PC-3 (cell line): ENCODE data around the gene MACROH2A1. TPM values are rescaled to one million over a fixed set of nuclear protein-coding genes. Genes with fewer than 3 reads are reported as not detected.

Experiments
- ATAC-seq: fragments of 200-7000 bp; cut with Tn5 transposase; 2 replicates; pipeline ENCODE4 v1.9.1; 2020; ENCODE audit warnings: mild to moderate bottlenecking, moderate library complexity
- BruUV-seq: library from RNA; stranded (reverse); fragments of 400-500 nt; replicated peaks from 2 replicates; lab custom pipeline; 2021; lab: Mats Ljungman, UMichigan
- CTCF ChIA-PET: fragments of 300-600 bp; sonication (Branson Sonifier 250); formaldehyde crosslinking; loops from one replicate; lab custom pipeline; 2022; ENCODE audit warnings: antibody characterized with exemption; lab: Charles Lee
- POLR2A ChIA-PET: fragments of 300-600 bp; sonication (Branson Sonifier 250); formaldehyde crosslinking; loops from one replicate; lab custom pipeline; 2022; ENCODE audit warnings: antibody characterized with exemption; ENCODE audit not compliant: unreplicated experiment; lab: Charles Lee
- DNase-seq: peaks from one replicate; pipeline ENCODE4 v3.0.0-alpha.2; 2015
- H2AFZ ChIP-seq: fragments of 300-600 bp; sonication (generic); 2 replicates; pipeline ENCODE4 v1.6.0; 2016; ENCODE audit warnings: antibody characterized with exemption, low read length
- H3F3A ChIP-seq: fragments of 300-600 bp; sonication (generic); one replicate; pipeline ENCODE4 v1.6.0; 2017; ENCODE audit warnings: antibody characterized with exemption, low read length, control low read depth, mild to moderate bottlenecking; ENCODE audit not compliant: unreplicated experiment
- H3K27ac ChIP-seq: fragments of 300-600 bp; sonication (generic); 2 replicates; pipeline ENCODE4 v1.5.1; 2016; ENCODE audit warnings: mild to moderate bottlenecking, low read length
- H3K27me3 ChIP-seq: fragments of 300-600 bp; sonication (generic); 2 replicates; pipeline ENCODE4 v1.6.1; 2016; ENCODE audit warnings: low read length, mixed read lengths
- H3K36me3 ChIP-seq: fragments of 300-600 bp; sonication (generic); 2 replicates; pipeline ENCODE4 v1.6.1; 2016; ENCODE audit warnings: low read depth, mixed run types, low read length, mixed read lengths
- H3K4me1 ChIP-seq: fragments of 300-600 bp; sonication (generic); 2 replicates; pipeline ENCODE4 v1.5.1; 2016; ENCODE audit warnings: low read length; ENCODE audit not compliant: insufficient read depth
- H3K4me2 ChIP-seq: fragments of 300-600 bp; sonication (generic); 2 replicates; pipeline ENCODE4 v1.6.0; 2016; ENCODE audit warnings: low read length
- H3K4me3 ChIP-seq: fragments of 300-600 bp; sonication (generic); 2 replicates; pipeline ENCODE4 v1.5.1; 2016; ENCODE audit warnings: mild to moderate bottlenecking, low read length, mixed read lengths
- H3K79me2 ChIP-seq: fragments of 300-600 bp; sonication (generic); 2 replicates; pipeline ENCODE4 v1.6.1; 2017; ENCODE audit warnings: low read length, mixed read lengths
- H3K9ac ChIP-seq: fragments of 300-600 bp; sonication (generic); 2 replicates; pipeline ENCODE4 v1.6.0; 2016; ENCODE audit warnings: mild to moderate bottlenecking, low read length
- H3K9me2 ChIP-seq: fragments of 300-600 bp; sonication (generic); replicated peaks from 2 replicates; pipeline ENCODE4 v1.6.1; 2016; ENCODE audit warnings: mixed run types, low read length, mixed read lengths
- H3K9me3 ChIP-seq: fragments of 300-600 bp; sonication (generic); 2 replicates; pipeline ENCODE4 v1.6.1; 2016; ENCODE audit warnings: low read length, mixed read lengths
- H4K20me1 ChIP-seq: fragments of 300-600 bp; sonication (generic); 2 replicates; pipeline ENCODE4 v1.6.1; 2016; ENCODE audit warnings: low read length, mixed read lengths
- CTCF ChIP-seq: fragments of 300-600 bp; sonication (generic); conservative IDR thresholded peaks from 2 replicates; pipeline ENCODE4 v1.5.1; 2017; ENCODE audit warnings: antibody characterized with exemption, low read depth, mild to moderate bottlenecking, low read length
- EZH2 ChIP-seq: fragments of 300-600 bp; sonication (generic); IDR thresholded peaks from one replicate; pipeline ENCODE4 v1.6.1; 2017; ENCODE audit warnings: antibody characterized with exemption, mild to moderate bottlenecking, low read length; ENCODE audit not compliant: unreplicated experiment
- EZH2phosphoT487 ChIP-seq: fragments of 300-600 bp; sonication (generic); IDR thresholded peaks from 2 replicates; pipeline ENCODE4 v1.6.1; 2018; ENCODE audit warnings: mild to moderate bottlenecking, antibody characterized with exemption, low read length, borderline replicate concordance
- intact Hi-C: fragments of 100-400 bp; cut with micrococcal nuclease; formaldehyde crosslinking; loops from 2 replicates; pipeline ENCODE4 v1.9.0; 2023
- total RNA-seq: library from RNA; depleted of rRNA; stranded (reverse); fragments of >200 nt; gene quantifications from 2 replicates; pipeline ENCODE4 v1.2.3, GENCODE V29; 2014

Gene MACROH2A1
- total RNA-seq, 1 experiment from 2014 or later: 388 TPM

GRCh38 chr5:135439231-135440205 lies 40.5 kb upstream of the MACROH2A1 start:
- TF ChIP-seq CTCF (no peak), EZH2 (no peak), EZH2phosphoT487 (no peak)
- ChIA-PET POLR2A (no interaction called here), CTCF (no interaction called here)
- DNase-seq: no peak
- H3K4me3 ChIP-seq: no peak overlapping the region
- no peaks in the 10 kb centered on the region for H3K27me3 ChIP-seq
- ATAC-seq: no peak
- BruUV-seq: no TSS peak
- H3K27ac ChIP-seq: no peak overlapping the region
- H3K9ac ChIP-seq: no peak overlapping the region
- H3K9me2 ChIP-seq: no peaks in the 10 kb centered on the region
- no peaks in the 10 kb centered on the region for H3K9me3 ChIP-seq
- no peaks in the 10 kb centered on the region for H4K20me1 ChIP-seq
- H3K79me2 ChIP-seq: no peaks in the 10 kb centered on the region
- H3K4me2 ChIP-seq: no peak overlapping the region
- no peaks in the 10 kb centered on the region for H3K36me3 ChIP-seq
- no peaks in the 10 kb centered on the region for H3F3A ChIP-seq
- H2AFZ ChIP-seq: no peak overlapping the region
- intact Hi-C loops: no loop called here
- peaks cover 12% of the 10 kb centered on the region for H3K4me1 ChIP-seq

GRCh38 chr5:135438636-135439221 lies 39.7 kb upstream of the MACROH2A1 start:
- BruUV-seq: no TSS peak
- no peak overlapping the region for H2AFZ ChIP-seq
- DNase-seq (no peak), ATAC-seq (no peak)
- no peaks in the 10 kb centered on the region for H3K79me2 ChIP-seq
- H3K9ac ChIP-seq: no peak overlapping the region
- TF ChIP-seq EZH2 (no peak), CTCF (no peak), EZH2phosphoT487 (no peak)
- H3K4me1 ChIP-seq: peaks cover 12% of the 10 kb centered on the region
- H3F3A ChIP-seq: no peaks in the 10 kb centered on the region
- no peak overlapping the region for H3K27ac ChIP-seq
- no peak overlapping the region for H3K4me3 ChIP-seq
- CTCF ChIA-PET: no interaction called here
- H3K9me3 ChIP-seq: no peaks in the 10 kb centered on the region
- intact Hi-C loops: no loop called here
- no peaks in the 10 kb centered on the region for H4K20me1 ChIP-seq
- no peak overlapping the region for H3K4me2 ChIP-seq
- no peaks in the 10 kb centered on the region for H3K36me3 ChIP-seq
- no peaks in the 10 kb centered on the region for H3K9me2 ChIP-seq
- POLR2A ChIA-PET: no interaction called here
- no peaks in the 10 kb centered on the region for H3K27me3 ChIP-seq
